ENCODE data around the gene AKAP8L.

DNA sequence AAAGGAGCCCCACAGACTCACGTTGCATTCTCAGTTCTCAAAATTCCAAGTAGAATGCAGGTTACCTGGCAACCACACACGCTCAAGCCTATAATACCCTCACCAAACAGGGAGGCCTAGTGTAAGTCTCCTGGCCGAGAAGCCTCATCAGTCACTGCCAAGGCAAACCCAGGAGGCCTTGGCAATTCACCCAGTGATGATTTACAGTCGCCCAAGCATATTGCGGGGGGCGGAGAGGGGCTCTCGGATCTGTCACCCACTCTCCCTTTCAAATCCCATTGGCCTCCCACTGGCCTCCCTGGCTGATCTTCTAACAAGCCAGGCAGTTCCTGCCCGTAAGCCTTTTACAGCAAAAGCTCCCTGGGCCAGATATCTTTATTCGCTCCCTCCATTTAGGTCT lies 1.1 kb downstream of the AKAP8L start:
- TF ChIP-seq, protein P1, sequence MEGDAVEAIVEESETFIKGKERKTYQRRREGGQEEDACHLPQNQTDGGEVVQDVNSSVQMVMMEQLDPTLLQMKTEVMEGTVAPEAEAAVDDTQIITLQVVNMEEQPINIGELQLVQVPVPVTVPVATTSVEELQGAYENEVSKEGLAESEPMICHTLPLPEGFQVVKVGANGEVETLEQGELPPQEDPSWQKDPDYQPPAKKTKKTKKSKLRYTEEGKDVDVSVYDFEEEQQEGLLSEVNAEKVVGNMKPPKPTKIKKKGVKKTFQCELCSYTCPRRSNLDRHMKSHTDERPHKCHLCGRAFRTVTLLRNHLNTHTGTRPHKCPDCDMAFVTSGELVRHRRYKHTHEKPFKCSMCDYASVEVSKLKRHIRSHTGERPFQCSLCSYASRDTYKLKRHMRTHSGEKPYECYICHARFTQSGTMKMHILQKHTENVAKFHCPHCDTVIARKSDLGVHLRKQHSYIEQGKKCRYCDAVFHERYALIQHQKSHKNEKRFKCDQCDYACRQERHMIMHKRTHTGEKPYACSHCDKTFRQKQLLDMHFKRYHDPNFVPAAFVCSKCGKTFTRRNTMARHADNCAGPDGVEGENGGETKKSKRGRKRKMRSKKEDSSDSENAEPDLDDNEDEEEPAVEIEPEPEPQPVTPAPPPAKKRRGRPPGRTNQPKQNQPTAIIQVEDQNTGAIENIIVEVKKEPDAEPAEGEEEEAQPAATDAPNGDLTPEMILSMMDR (conservative IDR thresholded peaks at IDR 0.05; ENCODE audit: low read depth, low read length): no peak
- no peak for TF ChIP-seq EZH2 (IDR thresholded peaks at IDR 0.05; ENCODE audit: borderline replicate concordance, low read depth, low read length, poor library complexity, severe bottlenecking)
